Epithelial cell of proximal tubule (primary cell): Measurements from ENCODE around the gene B3GAT1. TPM values are rescaled to one million over a fixed set of nuclear protein-coding genes. Genes with fewer than 3 reads are reported as not detected.
"Not testable (repeated sequence)": the region's sequence is repeated elsewhere in the genome, so short reads cannot be mapped to it uniquely, and the experiment has no call there.

ENCODE experiments used
- DNase-seq: peaks from one replicate; pipeline ENCODE4 v3.0.0-alpha.2; 2011; ENCODE audit warnings: low read depth
- H3K4me3 ChIP-seq: 2 replicates; pipeline ENCODE4 v1.5.1; 2011; ENCODE audit warnings: low read depth, mild to moderate bottlenecking, low read length
- total RNA-seq: library from RNA; depleted of rRNA; stranded (reverse); fragments of >200 nt; gene quantifications from 2 replicates; pipeline ENCODE4 v1.2.3, GENCODE V29; 2015
- TF ChIP-seq, protein P1 (sequence below): conservative IDR thresholded peaks from 2 replicates; pipeline ENCODE4 v1.5.1; 2012; ENCODE audit warnings: low read depth, mild to moderate bottlenecking, low read length

The B3GAT1 gene
- total RNA-seq, 1 donor from 2014 or later = not detected

DNA sequence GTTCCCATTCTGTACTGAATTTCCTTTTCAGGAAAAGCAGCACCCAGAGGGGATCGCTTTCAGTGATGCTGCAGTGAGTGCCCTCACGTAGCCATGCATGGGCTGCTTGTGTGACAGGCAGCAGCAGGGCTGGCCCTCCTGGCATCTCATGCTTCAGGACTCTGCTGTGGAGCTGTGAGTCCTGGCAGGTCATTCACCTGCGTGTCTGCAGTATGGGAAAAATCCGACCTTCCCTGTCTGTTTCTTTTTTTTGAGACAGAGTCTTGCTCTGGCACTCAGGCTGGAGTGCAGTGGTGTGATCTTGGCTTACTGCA lies 66.8 kb downstream of the B3GAT1 start:
- H3K4me3 ChIP-seq = no peak overlapping the region
- DNase-seq = no peak
- TF ChIP-seq, protein P1, sequence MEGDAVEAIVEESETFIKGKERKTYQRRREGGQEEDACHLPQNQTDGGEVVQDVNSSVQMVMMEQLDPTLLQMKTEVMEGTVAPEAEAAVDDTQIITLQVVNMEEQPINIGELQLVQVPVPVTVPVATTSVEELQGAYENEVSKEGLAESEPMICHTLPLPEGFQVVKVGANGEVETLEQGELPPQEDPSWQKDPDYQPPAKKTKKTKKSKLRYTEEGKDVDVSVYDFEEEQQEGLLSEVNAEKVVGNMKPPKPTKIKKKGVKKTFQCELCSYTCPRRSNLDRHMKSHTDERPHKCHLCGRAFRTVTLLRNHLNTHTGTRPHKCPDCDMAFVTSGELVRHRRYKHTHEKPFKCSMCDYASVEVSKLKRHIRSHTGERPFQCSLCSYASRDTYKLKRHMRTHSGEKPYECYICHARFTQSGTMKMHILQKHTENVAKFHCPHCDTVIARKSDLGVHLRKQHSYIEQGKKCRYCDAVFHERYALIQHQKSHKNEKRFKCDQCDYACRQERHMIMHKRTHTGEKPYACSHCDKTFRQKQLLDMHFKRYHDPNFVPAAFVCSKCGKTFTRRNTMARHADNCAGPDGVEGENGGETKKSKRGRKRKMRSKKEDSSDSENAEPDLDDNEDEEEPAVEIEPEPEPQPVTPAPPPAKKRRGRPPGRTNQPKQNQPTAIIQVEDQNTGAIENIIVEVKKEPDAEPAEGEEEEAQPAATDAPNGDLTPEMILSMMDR = no peak

DNA sequence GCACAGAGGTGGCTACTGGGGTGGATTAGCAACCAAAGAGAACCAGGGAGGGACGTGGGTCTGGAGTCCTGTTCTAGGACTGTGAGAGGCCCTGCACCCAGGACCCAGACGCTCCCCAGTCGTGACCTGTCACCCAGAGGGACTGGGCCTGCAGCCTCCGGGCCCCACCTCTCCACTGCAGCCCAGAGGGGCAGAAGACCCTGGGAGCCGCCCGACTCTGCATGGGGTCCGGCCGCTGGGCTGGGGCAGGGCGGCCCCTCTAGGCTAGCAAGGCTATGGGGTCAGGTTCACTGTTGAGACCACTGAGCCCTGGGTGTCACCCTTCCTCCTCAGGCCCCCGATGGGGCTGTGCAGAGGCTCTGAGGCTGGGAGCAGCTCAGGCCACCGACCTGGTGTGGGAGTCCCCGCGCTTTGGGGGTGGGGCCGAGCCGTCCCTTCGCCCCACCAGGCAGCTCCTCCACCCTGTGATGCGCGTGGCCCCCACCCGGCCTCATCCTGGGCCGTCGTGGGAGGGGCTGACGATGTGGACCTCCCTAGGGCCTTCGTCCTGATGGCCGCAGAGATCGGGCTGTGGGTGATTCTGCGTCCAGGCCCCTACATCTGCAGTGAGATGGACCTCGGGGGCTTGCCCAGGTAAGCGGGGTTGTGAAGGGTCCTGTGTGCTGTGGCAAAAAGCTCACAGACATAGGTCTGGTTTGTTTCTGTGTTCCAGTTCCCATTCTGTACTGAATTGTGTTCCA lies 67.4 kb downstream of the B3GAT1 start:
- H3K4me3 ChIP-seq, DNase-seq: not testable (repeated sequence)

DNA sequence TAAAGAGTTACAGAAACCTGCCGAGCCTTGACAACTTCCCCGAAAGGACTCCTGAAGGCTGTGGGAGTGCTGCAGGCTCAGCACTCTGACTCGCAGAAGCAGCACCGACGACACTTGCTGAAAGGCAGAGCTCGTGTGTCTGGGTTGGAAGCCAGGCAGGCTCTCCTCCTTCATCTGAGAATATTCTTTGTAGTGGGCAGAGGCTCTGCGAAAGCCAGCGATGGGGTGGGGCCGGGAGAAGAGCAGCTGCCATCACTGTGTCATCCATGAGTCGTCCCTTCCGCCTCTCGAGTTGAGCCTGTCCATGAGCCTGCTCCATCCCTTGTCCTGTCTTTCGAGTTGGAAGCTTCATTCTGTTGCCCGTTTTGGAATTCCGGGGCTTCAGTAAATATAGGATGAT lies 68.4 kb downstream of the B3GAT1 start:
- TF ChIP-seq, protein P1 = no peak
- no peak overlapping the region for H3K4me3 ChIP-seq
- DNase-seq = no peak

DNA sequence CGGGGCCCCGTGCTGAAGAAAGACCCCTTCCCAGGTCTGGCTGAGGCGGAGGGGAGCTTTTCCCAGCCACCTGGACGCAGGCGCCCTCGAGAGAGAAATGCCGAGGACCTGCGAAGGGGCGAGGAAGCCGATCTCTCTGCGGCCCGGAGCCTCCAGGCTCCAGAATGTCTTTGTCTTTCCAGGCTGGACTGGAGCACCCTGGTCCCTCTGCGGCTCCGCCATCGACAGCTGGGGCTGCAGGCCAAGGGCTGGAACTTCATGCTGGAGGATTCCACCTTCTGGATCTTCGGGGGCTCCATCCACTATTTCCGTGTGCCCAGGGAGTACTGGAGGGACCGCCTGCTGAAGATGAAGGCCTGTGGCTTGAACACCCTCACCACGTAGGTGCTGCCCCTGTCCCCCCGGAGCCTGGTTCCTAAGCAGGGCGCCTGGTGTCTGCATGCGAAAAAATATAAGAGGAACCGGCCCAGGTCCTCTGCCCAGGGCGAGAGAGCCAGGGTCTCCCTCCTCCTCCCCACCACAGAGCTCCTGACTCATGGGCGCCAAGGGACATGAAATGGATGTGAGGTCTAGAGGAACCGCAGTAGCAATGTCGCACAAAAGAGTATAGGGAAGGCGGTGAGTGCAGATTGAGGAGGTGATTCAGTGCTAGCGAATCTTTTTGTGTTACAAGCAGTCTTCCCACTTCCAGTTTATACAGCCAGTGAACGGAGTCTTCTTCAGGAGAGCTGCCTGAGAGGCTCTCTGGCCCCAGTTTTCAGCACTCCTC lies 69.3 kb downstream of the B3GAT1 start:
- no peak for DNase-seq
- TF ChIP-seq, protein P1 = no peak
- no peak overlapping the region for H3K4me3 ChIP-seq

DNA sequence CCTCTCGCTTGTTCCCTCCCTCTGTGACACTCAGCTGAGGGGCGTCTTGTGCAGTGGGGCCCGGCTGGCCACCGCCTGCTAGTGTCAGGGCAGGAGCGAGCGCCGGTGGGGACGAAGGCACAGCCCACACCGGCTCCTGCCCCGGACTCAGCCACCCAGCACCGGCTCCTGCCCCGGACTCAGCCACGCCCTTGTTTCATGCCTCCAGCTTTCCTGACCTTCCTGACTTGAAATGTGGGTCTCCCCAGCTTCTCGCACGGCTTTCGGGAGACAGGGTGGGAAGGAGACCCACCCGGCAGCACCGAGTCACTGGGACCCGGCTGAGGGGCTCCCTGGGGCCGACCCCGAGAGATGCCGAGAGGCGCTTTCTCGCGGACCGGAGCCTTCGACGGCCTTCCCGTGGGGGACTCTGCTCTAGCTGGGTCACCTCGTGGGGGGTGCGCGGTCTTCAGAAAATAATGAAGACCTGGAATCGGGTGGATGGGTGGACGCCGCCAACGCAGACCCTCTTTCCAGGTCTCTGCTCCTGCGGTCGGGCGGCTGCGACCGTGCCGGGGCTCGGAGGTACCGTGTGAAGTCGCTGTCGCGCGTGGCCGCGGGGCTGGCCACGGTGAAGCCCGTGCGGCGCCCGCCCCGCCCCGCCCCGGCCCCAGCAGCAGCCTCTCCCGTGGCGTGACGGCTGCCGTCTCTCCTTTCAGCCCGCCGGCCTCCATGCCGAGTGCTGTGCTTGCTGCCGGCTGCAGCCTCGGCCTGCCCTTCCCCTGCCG lies 70.1 kb downstream of the B3GAT1 start:
- no peak for DNase-seq
- TF ChIP-seq, protein P1 = no peak

DNA sequence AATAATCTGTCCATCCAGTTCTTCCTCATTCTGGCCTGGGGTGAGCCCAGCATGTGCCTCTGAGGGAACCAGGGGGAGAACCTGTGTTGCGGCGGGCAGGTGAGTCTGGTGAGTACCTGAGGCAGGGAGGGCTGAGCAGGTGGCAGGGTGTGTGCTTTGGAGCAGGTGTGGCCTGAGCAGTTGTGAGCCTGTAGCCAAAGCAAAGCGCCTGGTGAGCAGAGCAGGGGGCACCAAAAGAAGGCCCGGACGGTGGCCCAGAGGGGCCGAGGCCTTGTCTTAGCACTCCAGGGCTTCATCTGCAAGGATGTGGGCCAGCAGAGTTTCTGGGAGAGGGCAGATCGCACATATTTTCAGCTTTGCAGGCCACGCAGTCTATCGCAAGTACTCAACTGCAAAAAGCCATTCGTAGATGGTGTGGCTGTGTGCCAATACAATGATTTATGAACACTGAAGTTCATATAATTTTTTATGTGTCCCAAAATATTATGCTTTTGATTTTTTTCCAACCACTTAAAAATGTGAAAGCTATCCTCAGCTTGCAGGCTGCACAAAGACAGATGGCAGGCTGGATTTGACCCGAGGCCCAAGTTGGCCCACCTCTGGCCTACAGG lies 71.6 kb downstream of the B3GAT1 start:
- no peak for DNase-seq
- TF ChIP-seq, protein P1 = no peak
- no peak overlapping the region for H3K4me3 ChIP-seq

More for the DNA sequence above, 70.1 kb downstream of the B3GAT1 start:
- no peak overlapping the region for H3K4me3 ChIP-seq

DNA sequence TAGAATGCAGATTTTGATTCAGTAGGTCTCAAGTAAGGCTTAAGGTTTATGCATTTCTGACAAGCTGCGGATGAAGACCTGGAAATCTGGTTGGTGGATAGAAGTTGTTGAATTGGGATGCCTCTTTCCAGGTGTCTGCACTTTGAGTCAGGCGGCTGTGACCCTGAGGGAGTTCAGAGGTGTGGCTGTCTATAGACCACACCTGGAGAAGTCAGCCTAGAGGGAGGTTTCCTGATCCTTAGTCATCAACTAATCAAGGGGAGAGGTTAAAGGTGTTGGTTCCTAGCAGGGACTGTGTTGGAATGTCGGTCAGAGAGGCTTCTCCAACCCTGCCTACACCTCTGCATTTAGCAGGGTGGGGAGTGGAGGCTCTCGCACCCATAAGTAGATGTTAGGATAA lies 72.3 kb downstream of the B3GAT1 start:
- DNase-seq = no peak
- no peak overlapping the region for H3K4me3 ChIP-seq
- TF ChIP-seq, protein P1 = no peak
